ENCODE results near the gene TSEN15.
"Not testable (repeated sequence)": the region's sequence is repeated elsewhere in the genome, so short reads cannot be mapped to it uniquely, and the experiment has no call there.

TSEN15 gene

DNA sequence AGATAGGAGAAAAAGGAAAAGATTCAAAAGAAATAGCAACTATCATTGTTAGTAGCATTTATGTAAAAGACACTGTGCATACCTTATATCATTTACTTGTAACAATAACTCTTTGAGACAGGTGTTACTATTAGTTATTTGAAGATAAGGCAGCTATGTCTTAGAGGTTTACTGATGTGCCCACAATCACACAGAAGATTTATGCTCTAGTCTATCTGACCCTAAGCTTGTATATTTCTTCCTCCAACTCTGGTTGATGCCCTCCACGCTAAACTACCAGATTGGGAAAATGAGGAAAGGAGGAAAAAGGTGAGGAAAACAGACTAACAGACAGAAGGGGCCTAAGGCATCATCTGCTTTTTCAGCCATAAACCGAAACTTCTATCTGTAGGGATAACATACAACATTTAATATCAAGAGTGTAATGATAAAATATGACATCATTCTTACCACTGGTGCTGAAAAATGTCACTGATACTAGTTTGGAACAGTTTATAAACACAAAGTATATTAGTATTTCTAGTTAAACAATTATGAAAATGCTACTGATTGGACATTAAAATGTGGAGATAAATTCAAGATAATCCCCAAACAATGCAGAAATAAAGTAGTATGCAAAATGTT lies 19.1 kb upstream of the TSEN15 start:
- DNase-seq = no peak

DNA sequence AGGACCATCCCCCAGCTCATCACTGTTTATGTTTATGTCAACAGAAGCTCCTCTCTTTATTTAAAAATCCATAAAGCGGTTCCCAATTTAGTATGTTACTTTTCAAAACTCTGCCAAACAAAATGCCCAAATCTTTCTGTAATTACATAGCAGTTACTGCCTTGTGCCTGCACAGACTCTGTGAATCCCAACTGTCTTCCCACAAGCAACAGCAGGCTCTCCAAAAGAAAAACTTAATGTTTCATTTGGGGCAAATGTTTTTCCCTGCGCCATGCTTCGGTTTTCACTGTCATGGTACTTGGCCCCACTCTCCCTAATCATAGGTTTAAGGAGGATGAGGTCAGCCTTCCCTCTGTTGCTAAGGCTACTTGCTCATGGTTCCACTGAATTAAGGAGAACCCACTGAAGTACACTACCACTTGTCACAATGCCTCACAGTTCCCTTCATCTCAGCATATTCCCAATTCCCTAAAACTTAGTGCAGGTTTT lies 18.6 kb upstream of the TSEN15 start:
- DNase-seq = no peak

GRCh38 chr1:184033711-184034167 lies 17.8 kb upstream of the TSEN15 start:
- no peak for DNase-seq

DNA sequence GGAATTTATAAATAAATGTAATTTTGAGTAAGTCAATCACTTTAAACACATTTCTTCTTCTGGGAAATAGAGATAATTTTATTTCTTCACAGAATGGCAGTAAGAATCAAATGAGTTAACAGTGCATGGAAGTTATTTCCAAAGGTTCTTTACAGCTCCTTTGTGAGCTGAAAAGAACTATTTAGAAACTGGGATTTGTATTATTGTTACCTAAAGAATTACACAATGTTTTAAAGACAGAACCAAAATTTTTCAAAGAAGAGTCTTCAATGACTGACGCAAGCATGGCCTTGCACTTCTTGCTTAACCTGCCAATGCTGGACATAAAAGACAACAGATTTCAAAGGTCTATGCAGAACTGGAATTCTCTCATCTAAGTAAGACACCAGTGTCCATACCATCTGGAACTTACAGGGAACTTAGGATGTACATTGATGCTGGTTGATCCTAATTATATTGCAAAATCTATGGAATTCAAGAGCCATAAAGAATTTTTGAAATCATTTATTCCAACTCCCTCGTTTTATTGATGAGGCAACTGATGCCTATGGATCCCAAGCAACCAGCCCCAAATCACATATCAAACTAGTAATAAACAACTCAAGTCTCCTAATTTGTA lies 16.7 kb upstream of the TSEN15 start:
- no peak for DNase-seq

GRCh38 chr1:184035719-184036516 lies 15.6 kb upstream of the TSEN15 start:
- no peak for DNase-seq

DNA sequence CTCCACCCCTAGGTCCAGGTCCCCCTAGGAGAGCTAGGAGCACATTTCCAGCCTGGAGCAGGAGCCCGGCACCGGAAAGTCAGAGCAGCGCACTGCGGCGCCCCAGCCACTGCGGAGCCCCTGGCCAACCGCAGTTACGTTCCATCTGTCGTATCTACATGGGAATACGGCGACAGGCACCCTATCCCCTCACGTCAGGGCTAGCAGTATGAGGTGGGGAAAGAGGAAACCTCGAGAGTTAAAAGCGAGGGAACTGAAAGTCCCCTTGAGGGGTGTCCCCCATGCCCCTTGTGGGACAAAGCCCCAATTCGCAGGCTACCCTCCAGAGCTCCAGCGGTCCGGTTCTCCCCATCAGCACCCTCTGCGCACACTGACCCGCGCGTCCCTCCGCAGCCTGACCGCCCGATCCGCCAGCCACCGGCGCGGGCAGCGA lies 15.0 kb upstream of the TSEN15 start:
- DNase-seq = no peak

DNA sequence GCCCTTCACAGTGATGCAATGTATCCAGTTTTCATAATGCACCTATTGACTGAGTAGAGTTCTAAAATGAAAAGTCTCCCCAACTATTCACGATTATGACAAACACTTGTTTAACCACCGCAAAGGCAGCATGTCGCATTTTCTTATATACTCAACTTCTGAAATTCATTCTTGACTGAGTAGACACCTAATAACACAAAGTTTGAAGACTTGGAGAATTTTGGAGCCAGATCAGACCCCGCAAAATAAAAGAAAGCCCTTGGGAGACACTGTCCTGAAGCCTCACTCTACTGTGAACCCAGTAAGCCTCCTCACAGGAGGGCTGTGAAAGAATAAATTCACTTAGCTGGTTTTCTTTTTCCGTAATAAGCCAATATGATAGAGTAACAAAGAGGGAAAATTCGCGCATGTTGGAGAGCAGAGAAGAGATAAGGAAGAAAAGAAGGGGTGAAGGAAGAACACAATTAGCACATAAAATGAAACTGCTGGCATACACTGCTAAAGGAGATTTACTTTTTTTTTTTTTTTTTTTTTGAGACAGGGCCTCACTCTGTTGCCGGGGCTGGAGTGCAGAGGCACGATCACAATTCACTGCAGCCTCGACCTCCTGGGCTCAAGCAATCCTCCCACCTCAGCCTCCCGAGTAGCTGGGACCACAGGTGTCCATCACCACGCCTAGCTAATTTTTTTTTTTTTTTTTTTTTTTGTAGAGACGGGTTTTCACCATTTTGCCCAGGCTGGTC lies 13.5 kb upstream of the TSEN15 start:
- DNase-seq = no peak

DNA sequence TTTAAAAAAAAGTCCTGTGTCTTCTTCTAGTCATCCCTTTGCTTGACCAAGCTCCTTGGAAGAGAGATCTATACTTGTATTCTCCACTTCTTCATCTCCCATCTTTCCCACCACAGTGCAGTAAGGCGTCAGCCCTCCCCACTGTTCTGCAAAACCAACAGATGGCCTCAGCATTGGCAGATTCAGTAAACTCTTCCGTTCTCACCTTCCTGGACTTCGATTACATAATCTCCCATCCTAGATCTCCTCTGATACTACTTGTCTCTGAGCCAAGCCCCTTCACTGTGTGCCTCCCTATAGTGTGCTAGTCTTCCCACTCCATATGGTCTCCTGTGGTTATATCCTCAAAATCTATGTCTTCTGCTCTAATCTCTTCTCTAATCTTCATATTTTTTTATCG lies 12.4 kb upstream of the TSEN15 start:
- no peak for DNase-seq

DNA sequence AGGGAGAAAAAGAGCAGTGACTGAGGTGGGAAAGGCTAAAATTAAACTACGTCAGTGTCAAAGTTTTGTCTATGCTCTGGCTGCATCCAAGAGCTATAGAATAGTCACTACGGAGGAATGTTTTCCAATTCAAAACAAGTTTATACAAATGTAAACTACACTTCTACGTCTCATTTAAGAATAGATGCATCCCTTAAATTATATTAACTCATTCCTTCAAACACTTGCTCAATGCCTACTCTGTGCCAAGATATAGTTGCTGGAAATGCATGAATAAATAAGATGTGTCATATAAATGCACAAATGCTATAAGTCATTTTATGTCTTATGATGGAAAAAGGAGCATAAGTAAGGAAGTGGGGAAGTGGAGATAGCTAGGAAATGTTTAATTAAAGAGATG lies 9.8 kb upstream of the TSEN15 start:
- no peak for DNase-seq

DNA sequence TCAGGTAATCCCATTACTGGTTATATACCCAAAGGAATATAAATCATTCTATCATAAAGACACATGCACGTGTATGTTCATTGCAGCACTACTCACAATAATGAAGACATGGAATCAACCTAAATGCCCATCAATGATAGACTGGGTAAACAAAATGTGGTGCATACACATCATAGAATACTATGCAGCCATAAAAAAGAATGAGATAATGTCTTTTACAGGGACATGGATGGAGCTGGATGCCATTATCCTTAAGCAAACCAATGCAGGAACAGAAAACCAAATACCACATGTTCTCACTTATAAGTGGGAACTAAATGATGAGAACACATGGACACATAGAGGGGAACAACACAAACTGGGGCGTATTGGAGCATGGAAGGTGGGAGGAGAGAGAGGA lies 8.2 kb upstream of the TSEN15 start:
- not testable (repeated sequence) for DNase-seq

DNA sequence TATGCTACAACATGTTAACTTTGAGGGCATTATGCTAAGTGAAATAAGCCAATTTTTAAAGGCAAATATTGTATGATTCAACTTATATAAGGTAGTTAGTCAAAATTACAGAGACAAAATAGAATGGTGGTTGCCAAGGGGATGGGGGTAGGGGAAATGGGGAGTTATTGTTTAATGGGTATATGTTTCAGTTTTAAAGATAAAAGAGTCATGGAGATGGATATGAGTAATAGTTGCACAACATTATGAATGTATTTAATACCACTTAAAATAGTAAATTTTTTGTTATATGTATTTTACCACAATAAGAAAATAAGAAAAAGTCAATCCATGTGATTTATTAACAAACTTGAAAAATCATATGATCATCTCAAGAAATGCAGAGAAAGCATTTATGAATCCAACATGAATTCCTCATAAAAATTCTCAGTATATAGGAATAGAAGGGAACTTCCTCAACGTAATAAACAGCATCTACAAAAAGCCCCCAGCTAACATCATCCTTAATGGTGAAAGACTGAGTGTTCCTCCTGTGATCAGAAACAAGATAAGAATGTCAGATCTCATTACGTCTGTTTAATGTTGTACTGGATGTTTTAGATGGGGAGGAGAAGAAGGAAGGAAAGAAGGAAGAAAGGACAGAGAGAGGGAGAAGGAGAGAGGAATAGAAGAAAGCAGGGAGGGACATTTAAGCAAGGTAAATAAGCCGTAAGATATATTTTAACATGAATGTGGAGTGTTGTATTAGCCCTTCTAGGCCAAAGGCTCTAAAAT lies 6.7 kb upstream of the TSEN15 start:
- DNase-seq = no peak

GRCh38 chr1:184047541-184047940 lies 4.0 kb upstream of the TSEN15 start:
- not testable (repeated sequence) for DNase-seq

GRCh38 chr1:184048561-184049240 lies 2.8 kb upstream of the TSEN15 start:
- no peak for DNase-seq

DNA sequence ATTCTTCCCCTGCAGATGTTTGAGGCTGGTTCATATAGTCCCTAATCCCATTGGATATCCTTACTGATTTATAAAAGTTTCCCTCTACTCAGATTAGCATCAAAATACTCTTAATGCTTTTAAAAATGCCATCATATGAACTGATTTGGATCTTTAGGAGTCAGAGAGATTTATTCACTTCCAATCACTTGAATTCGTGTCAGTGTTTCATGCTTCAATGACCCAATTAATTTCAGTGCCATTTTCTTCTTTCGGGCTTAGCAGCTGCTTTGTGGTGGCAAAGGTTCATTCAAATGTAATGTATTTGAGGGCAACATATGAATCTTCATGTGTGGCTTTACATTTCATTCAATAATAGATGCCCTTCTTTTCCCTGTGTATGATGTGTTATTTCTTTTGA lies 2.2 kb upstream of the TSEN15 start:
- DNase-seq = no peak

DNA sequence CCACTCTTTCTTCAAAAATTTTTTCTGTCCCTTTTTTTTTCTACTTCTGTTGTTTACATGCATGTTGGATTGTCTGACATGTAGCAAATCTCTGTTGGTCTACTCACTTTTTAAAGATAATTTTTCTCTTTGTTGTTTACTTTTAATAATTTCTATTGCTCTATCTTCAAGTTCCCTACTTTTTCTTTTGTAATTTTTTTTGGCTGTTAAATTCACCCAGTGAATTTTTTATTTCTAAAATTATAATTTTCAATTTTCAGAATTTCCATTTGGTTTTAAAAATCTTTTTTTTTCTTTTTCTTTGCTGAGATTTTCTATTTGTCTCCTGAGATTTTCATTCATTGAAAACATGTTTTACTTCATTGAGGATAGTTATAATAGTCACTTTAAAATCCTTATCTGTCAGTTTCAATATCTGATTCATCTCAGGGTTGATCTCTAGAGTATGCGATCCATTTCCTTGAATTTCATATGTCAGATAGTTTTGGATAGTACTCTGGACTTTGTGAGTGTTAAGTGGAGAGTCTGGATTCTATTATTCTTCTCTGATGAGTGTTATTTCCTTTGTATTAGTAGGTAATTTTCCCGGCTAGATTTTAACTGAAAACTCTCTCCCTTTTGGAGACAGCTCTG lies 1.6 kb upstream of the TSEN15 start:
- no peak for DNase-seq

DNA sequence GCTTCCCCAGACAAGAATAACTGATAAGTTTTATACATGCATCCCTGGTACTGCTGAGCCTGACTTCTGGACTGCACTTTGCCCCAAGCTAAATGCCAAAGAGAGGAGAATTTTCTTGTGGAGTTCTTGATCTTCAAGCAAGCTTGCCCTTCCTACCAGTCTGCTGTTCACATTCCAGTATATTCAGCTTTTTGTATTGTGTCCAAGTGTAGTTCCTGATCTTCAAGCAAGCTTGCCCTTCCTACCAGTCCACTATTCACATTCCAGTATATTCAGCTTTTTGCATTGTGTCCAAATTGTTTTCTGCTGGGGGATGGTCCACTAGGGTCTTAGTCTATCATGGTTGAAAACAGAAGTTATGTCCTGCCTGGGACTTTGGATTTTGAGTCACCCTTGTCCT lies 894 bp upstream of the TSEN15 start:
- no peak for DNase-seq

DNA sequence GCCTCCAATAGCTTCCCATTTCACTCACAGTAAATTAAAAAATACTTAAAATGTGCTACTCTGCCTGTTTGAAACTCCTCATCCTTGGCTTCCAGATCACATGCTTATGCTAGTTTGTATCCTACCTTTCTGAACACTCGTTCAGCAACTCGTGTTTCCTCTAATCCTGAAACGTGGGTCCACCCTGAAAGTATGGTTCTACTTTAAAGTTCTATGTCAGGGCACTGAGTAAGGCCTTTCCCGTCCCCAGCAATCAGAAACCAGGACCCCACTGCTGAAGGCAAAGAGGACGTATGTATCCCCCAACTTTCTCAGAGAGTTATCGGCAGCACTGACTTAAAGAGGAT lies 419 bp upstream of the TSEN15 start:
- DNase-seq = no peak

DNA sequence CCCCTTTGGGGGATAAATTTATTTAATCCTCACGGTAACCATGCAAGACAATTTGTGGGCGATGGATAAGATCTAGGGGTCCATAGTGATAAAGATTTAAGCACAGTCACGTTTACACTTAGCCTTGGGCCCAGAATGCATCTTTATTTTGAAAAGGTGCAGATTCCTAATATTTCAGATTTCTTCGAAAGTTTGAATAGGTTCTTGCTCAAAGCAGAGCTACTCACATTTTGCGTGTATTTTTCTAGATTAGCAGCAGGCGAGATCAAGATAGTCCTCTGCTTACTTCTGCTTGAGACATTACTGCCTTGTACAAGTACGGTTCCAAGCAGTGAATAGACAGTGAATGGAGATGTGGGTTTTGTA lies 647 bp downstream of the TSEN15 start:
- DNase-seq = no peak

GRCh38 chr1:184052750-184053149 lies 1.2 kb downstream of the TSEN15 start:
- DNase-seq = no peak

- DNase-seq = no peak
These were observed 2.4 kb downstream of the TSEN15 start for GRCh38 chr1:184053881-184054280.

- no peak for DNase-seq
These were observed 5.5 kb downstream of the TSEN15 start for GRCh38 chr1:184056921-184057555.
